ENCODE results near the gene NRXN3. TPM values are rescaled to one million over a fixed set of nuclear protein-coding genes. Genes with fewer than 3 reads are reported as not detected.

The NRXN3 gene
- total RNA-seq, 5 donors from 2014 or later (not counting 1 experiment from before 2014, with no cell fraction given): not detected

DNA sequence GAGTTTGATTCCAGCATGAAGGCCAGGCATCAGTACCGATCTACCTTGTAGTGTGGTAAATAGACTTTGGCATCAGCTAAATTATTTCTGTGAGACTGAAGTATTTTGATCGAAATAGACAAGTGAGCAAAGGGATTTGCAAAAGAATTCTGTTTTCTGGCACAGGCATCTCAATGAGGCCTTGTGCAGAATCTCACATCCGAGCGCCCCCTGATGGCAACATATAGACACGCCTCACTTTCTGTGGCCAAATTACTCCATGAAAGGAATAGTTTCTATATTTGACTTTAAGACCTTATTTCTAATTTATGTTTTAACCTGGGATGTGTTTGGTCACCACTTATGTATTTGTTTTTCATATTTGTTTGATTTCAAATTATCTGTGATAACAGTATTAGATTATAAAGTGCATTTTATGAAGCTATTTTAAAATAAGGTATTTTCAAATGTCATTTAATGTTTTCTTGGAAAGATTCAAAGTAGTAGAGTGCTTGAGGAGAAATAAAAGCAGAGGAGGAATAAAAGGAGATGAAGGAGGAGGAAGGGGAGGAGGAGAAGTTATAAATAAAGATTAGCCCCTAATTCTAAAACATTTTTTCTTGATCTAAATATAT, 731.9 kb downstream of the NRXN3 start:
- no peak for DNase-seq
- WGBS (ENCODE audit: insufficient coverage): 17% methylated on average over 1 of the region's 5 CpGs
- Mint-ChIP-seq H3K4me1 (no peaks in the 10 kb centered on the region), H3K9me3 (no peaks in the 10 kb centered on the region), H3K36me3 (no peaks in the 10 kb centered on the region), H3K27me3 (peaks cover 1 to 10% of the 10 kb centered on the region in 2 donors), H3K4me3 (no peak overlapping the region), H3K27ac (no peak overlapping the region)
- no peak for ATAC-seq (replicated peaks in 1 of 4)
- ChIA-PET CTCF (interaction anchor here in 1 of 2 donors (0.7 kb wide), 1 partner anchor 14 kb away, joined by 3 read pairs; no protein-coding TSS in a partner anchor), POLR2A (no interaction called here)
- Histone ChIP-seq H3K4me3 (ENCODE audit: control insufficient read depth in 1 of 2, extremely low read depth in 1 of 2, low read length in 1 of 2) (no peak overlapping the region), H3K27me3 (replicated peaks in 1 of 2; ENCODE audit: control insufficient read depth in 2 of 2, extremely low read depth in 1 of 2, insufficient read depth in 2 of 2, low read length in 1 of 2) (no peaks in the 10 kb centered on the region), H3K4me1 (ENCODE audit: control insufficient read depth in 1 of 2, extremely low read depth in 1 of 2, insufficient read depth in 2 of 2, low read length in 2 of 2) (no peaks in the 10 kb centered on the region), H3K36me3 (ENCODE audit: control insufficient read depth in 2 of 2, extremely low read depth in 1 of 2, insufficient read depth in 1 of 2, low read length in 1 of 2) (no peaks in the 10 kb centered on the region), H3K27ac (ENCODE audit: low read length) (no peak overlapping the region), H3K9me3 (no peaks in the 10 kb centered on the region)

DNA sequence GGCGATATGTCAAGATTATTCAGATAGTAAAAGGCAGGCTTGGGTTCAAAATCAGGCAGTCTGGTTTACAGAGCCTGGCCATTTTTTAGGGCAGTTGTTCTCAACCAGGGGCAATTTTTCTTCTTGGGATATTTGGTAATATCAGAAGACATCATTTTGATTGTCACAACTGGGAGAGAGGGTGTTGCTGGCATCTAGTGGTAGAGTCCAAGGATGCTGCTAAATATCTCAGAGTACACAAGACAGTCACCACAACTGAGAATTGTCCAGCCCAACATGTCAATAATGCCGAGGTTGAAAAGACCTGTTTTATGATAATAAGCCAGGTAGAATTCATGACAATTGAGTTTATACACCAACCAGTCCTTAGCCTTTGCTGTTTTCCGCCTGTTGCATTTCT, 733.9 kb downstream of the NRXN3 start:
- no peaks in the 10 kb centered on the region for H3K4me1 Mint-ChIP-seq
- H3K4me3 ChIP-seq (ENCODE audit: control insufficient read depth in 1 of 2, extremely low read depth in 1 of 2, low read length in 1 of 2): no peak overlapping the region
- H3K27ac Mint-ChIP-seq: no peak overlapping the region
- POLR2A ChIA-PET: no interaction called here
- H3K36me3 Mint-ChIP-seq: no peaks in the 10 kb centered on the region
- H3K27me3 ChIP-seq (replicated peaks in 1 of 2; ENCODE audit: control insufficient read depth in 2 of 2, extremely low read depth in 1 of 2, insufficient read depth in 2 of 2, low read length in 1 of 2): no peaks in the 10 kb centered on the region
- WGBS (ENCODE audit: insufficient coverage): 100% methylated on average over 1 of the region's 3 CpGs
- peaks cover 1 to 10% of the 10 kb centered on the region in 2 donors for H3K27me3 Mint-ChIP-seq
- H3K4me1 ChIP-seq (ENCODE audit: control insufficient read depth in 1 of 2, extremely low read depth in 1 of 2, insufficient read depth in 2 of 2, low read length in 2 of 2): no peaks in the 10 kb centered on the region
- CTCF ChIA-PET: no interaction called here
- no peak overlapping the region for H3K27ac ChIP-seq (ENCODE audit: low read length)
- ATAC-seq (replicated peaks in 1 of 4) (no peak), DNase-seq (no peak)
- no peak overlapping the region for H3K4me3 Mint-ChIP-seq
- no peaks in the 10 kb centered on the region for H3K36me3 ChIP-seq (ENCODE audit: control insufficient read depth in 2 of 2, extremely low read depth in 1 of 2, insufficient read depth in 1 of 2, low read length in 1 of 2)
- H3K9me3 Mint-ChIP-seq: peaks cover 0 to 10% (median 0%) of the 10 kb centered on the region in 3 donors
- H3K9me3 ChIP-seq: no peaks in the 10 kb centered on the region

- H3K27me3 Mint-ChIP-seq: peaks cover 3 to 13% of the 10 kb centered on the region in 2 donors
- 100% methylated on average over 1 of the region's 1 CpG for WGBS (ENCODE audit: insufficient coverage)
- H3K36me3 Mint-ChIP-seq: no peaks in the 10 kb centered on the region
- Histone ChIP-seq H3K4me3 (ENCODE audit: control insufficient read depth in 1 of 2, extremely low read depth in 1 of 2, low read length in 1 of 2) (no peak overlapping the region), H3K27me3 (replicated peaks in 1 of 2; ENCODE audit: control insufficient read depth in 2 of 2, extremely low read depth in 1 of 2, insufficient read depth in 2 of 2, low read length in 1 of 2) (no peaks in the 10 kb centered on the region), H3K9me3 (no peaks in the 10 kb centered on the region), H3K27ac (ENCODE audit: low read length) (no peak overlapping the region), H3K36me3 (ENCODE audit: control insufficient read depth in 2 of 2, extremely low read depth in 1 of 2, insufficient read depth in 1 of 2, low read length in 1 of 2) (no peaks in the 10 kb centered on the region), H3K4me1 (ENCODE audit: control insufficient read depth in 1 of 2, extremely low read depth in 1 of 2, insufficient read depth in 2 of 2, low read length in 2 of 2) (no peaks in the 10 kb centered on the region)
- CTCF ChIA-PET: no interaction called here
- DNase-seq (no peak), ATAC-seq (replicated peaks in 1 of 4) (no peak)
- H3K4me1 Mint-ChIP-seq: no peaks in the 10 kb centered on the region
- H3K9me3 Mint-ChIP-seq: peaks cover 0 to 12% (median 2%) of the 10 kb centered on the region in 3 donors
- no peak overlapping the region for H3K4me3 Mint-ChIP-seq
- H3K27ac Mint-ChIP-seq: no peak overlapping the region
- POLR2A ChIA-PET: no interaction called here
Observed at GRCh38 chr14:78917462-78917861, 747.3 kb downstream of the NRXN3 start.

- no peak overlapping the region for H3K27ac Mint-ChIP-seq
- ATAC-seq (replicated peaks in 1 of 4): no peak
- no peak for DNase-seq
- POLR2A ChIA-PET: no interaction called here
- no peaks in the 10 kb centered on the region for H3K4me1 Mint-ChIP-seq
- Histone ChIP-seq H3K27ac (ENCODE audit: low read length) (no peak overlapping the region), H3K4me1 (ENCODE audit: control insufficient read depth in 1 of 2, extremely low read depth in 1 of 2, insufficient read depth in 2 of 2, low read length in 2 of 2) (no peaks in the 10 kb centered on the region), H3K27me3 (replicated peaks in 1 of 2; ENCODE audit: control insufficient read depth in 2 of 2, extremely low read depth in 1 of 2, insufficient read depth in 2 of 2, low read length in 1 of 2) (no peaks in the 10 kb centered on the region), H3K4me3 (ENCODE audit: control insufficient read depth in 1 of 2, extremely low read depth in 1 of 2, low read length in 1 of 2) (no peak overlapping the region), H3K9me3 (no peaks in the 10 kb centered on the region), H3K36me3 (ENCODE audit: control insufficient read depth in 2 of 2, extremely low read depth in 1 of 2, insufficient read depth in 1 of 2, low read length in 1 of 2) (no peaks in the 10 kb centered on the region)
- peaks cover 0 to 4% (median 0%) of the 10 kb centered on the region in 3 donors for H3K9me3 Mint-ChIP-seq
- H3K36me3 Mint-ChIP-seq: no peaks in the 10 kb centered on the region
- WGBS (ENCODE audit: insufficient coverage): no CpG with 5 or more reads among the region's 2 CpGs
- CTCF ChIA-PET: no interaction called here
- no peaks in the 10 kb centered on the region for H3K27me3 Mint-ChIP-seq
- no peak overlapping the region for H3K4me3 Mint-ChIP-seq
Observed at GRCh38 chr14:78921856-78922255, 751.7 kb downstream of the NRXN3 start.

DNA sequence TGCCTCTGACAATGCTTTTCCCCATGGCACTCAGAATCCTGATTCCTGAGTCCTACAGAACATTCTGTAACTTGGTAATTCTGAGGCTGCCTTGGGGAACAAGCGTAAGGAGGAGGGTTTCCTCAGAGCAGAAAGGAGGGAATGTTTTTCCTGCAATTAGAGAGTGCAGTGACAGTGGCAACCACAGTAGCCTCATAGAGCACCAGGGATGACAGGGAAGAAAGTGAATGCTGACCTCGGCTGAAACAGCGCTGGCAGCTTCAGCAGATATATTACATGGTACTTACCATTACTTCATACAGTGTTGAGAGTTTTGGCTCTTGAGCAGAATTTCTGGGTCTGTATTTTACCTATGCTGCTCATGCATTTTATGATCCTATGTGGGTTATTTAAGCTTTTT, 757.1 kb downstream of the NRXN3 start:
- no peaks in the 10 kb centered on the region for H3K4me1 ChIP-seq (ENCODE audit: control insufficient read depth in 1 of 2, extremely low read depth in 1 of 2, insufficient read depth in 2 of 2, low read length in 2 of 2)
- ATAC-seq (replicated peaks in 1 of 4): no peak
- Mint-ChIP-seq H3K4me1 (no peaks in the 10 kb centered on the region), H3K4me3 (no peak overlapping the region), H3K36me3 (no peaks in the 10 kb centered on the region), H3K9me3 (peaks cover 0 to 8% (median 0%) of the 10 kb centered on the region in 3 donors), H3K27me3 (peaks cover 0 to 11% of the 10 kb centered on the region in 2 donors), H3K27ac (no peak overlapping the region)
- no peaks in the 10 kb centered on the region for H3K36me3 ChIP-seq (ENCODE audit: control insufficient read depth in 2 of 2, extremely low read depth in 1 of 2, insufficient read depth in 1 of 2, low read length in 1 of 2)
- H3K4me3 ChIP-seq (ENCODE audit: control insufficient read depth in 1 of 2, extremely low read depth in 1 of 2, low read length in 1 of 2): no peak overlapping the region
- no peak overlapping the region for H3K27ac ChIP-seq (ENCODE audit: low read length)
- no peak for DNase-seq
- WGBS (ENCODE audit: insufficient coverage): 72% methylated on average over 2 of the region's 3 CpGs
- ChIA-PET CTCF (no interaction called here), POLR2A (interaction anchor here in 1 of 2 donors (0.5 kb wide), 1 partner anchor 595 kb away, joined by 7 read pairs; no protein-coding TSS in a partner anchor)
- H3K27me3 ChIP-seq (replicated peaks in 1 of 2; ENCODE audit: control insufficient read depth in 2 of 2, extremely low read depth in 1 of 2, insufficient read depth in 2 of 2, low read length in 1 of 2): no peaks in the 10 kb centered on the region
- H3K9me3 ChIP-seq: no peaks in the 10 kb centered on the region

- Histone ChIP-seq H3K36me3 (ENCODE audit: control insufficient read depth in 2 of 2, extremely low read depth in 1 of 2, insufficient read depth in 1 of 2, low read length in 1 of 2) (no peaks in the 10 kb centered on the region), H3K4me3 (ENCODE audit: control insufficient read depth in 1 of 2, extremely low read depth in 1 of 2, low read length in 1 of 2) (no peak overlapping the region), H3K9me3 (no peaks in the 10 kb centered on the region), H3K4me1 (ENCODE audit: control insufficient read depth in 1 of 2, extremely low read depth in 1 of 2, insufficient read depth in 2 of 2, low read length in 2 of 2) (no peaks in the 10 kb centered on the region), H3K27me3 (replicated peaks in 1 of 2; ENCODE audit: control insufficient read depth in 2 of 2, extremely low read depth in 1 of 2, insufficient read depth in 2 of 2, low read length in 1 of 2) (no peaks in the 10 kb centered on the region), H3K27ac (ENCODE audit: low read length) (no peak overlapping the region)
- no peak for ATAC-seq (replicated peaks in 1 of 4)
- ChIA-PET CTCF (no interaction called here), POLR2A (no interaction called here)
- H3K36me3 Mint-ChIP-seq: no peaks in the 10 kb centered on the region
- H3K27ac Mint-ChIP-seq: no peak overlapping the region
- no CpG with 5 or more reads among the region's 2 CpGs for WGBS (ENCODE audit: insufficient coverage)
- H3K9me3 Mint-ChIP-seq: peaks cover 0 to 8% (median 0%) of the 10 kb centered on the region in 3 donors
- H3K4me3 Mint-ChIP-seq: no peak overlapping the region
- no peak for DNase-seq
- H3K27me3 Mint-ChIP-seq: peaks cover 0 to 11% of the 10 kb centered on the region in 2 donors
- no peaks in the 10 kb centered on the region for H3K4me1 Mint-ChIP-seq
Observed at GRCh38 chr14:78933166-78933565, 763.0 kb downstream of the NRXN3 start.
